ENCODE measurements around the gene MYBPC1.
A peak's percentile ranks its signal among the peaks of the same experiment; 100 is the strongest.

The MYBPC1 gene

DNA sequence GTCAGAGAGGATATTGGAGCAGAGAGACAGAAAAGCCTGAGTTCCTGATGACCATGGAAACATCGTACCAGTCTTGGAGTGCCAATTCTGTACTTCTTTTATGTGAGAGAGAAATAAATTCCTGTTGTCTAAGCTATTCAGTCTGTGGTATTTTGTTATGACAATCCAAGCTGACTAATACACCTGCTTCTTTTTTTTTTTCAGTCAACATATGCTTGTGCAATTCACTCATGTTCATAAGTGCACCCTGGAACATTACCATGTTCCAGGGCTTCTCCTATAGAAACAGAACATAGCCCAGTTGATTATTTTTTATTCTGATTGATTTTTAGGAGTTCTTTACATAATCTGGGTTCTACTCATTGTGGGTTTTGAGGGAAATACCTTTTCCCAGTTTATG is 100.9 kb downstream of the MYBPC1 start:
- TF ChIP-seq, protein P1, sequence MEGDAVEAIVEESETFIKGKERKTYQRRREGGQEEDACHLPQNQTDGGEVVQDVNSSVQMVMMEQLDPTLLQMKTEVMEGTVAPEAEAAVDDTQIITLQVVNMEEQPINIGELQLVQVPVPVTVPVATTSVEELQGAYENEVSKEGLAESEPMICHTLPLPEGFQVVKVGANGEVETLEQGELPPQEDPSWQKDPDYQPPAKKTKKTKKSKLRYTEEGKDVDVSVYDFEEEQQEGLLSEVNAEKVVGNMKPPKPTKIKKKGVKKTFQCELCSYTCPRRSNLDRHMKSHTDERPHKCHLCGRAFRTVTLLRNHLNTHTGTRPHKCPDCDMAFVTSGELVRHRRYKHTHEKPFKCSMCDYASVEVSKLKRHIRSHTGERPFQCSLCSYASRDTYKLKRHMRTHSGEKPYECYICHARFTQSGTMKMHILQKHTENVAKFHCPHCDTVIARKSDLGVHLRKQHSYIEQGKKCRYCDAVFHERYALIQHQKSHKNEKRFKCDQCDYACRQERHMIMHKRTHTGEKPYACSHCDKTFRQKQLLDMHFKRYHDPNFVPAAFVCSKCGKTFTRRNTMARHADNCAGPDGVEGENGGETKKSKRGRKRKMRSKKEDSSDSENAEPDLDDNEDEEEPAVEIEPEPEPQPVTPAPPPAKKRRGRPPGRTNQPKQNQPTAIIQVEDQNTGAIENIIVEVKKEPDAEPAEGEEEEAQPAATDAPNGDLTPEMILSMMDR (IDR thresholded peaks at IDR 0.05; ENCODE audit: low read depth, low read length): no peak
- H3K4me3 ChIP-seq (ENCODE audit: low read depth, low read length): no peak overlapping the region

- TF ChIP-seq, protein P1 (IDR thresholded peaks at IDR 0.05; ENCODE audit: low read depth, low read length): no peak
- peak overlapping the region; percentile 80 for H3K4me3 ChIP-seq (ENCODE audit: low read depth, low read length)
Measured at GRCh38 chr12:101696251-101697196, 101.8 kb downstream of the MYBPC1 start.

DNA sequence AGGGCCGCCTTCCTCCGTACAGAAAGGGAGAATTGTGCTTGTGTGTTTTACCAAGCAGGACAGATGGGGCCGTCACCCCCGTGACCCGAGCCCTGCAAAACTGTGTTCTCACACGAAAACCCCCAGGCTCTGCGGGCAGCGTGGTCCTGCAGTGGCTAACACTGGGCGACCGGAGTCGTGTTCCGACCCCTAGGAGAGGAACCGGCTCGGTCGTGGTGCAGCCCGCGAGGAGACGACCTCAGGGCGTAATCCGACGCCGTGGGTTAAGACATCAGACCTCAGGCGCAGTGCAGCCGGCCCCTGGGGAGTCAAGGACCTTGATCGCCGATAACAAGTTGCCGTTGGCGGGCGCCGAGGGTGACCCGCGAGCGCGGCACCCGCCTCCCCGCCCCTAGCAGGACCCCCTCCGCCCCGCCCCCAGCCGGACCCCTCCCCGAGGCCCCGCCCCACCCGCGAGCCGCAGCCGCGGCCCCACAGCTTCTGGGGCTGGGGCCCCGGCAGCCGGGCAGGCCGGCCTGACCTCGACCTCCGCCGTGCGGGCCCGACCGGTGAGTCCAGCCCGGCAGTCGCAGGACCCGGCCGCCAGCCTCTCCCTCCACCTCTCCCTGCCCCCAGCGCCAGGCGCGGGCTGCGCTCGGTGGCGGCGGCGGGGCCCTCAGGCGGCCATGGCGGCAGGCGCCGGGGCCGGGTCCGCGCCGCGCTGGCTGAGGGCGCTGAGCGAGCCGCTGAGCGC is 102.6 kb downstream of the MYBPC1 start, which contains the start of gene CHPT1:
CHPT1 (plus strand) TSS at position 444 of the 733 bp plus-strand sequence; CDS start at position 666, 222 bp downstream.
- H3K4me3 ChIP-seq (ENCODE audit: low read depth, low read length): peak within 1 kb of the TSS; percentile 80
- TF ChIP-seq, protein P1 (IDR thresholded peaks at IDR 0.05; ENCODE audit: low read depth, low read length): no peak

DNA sequence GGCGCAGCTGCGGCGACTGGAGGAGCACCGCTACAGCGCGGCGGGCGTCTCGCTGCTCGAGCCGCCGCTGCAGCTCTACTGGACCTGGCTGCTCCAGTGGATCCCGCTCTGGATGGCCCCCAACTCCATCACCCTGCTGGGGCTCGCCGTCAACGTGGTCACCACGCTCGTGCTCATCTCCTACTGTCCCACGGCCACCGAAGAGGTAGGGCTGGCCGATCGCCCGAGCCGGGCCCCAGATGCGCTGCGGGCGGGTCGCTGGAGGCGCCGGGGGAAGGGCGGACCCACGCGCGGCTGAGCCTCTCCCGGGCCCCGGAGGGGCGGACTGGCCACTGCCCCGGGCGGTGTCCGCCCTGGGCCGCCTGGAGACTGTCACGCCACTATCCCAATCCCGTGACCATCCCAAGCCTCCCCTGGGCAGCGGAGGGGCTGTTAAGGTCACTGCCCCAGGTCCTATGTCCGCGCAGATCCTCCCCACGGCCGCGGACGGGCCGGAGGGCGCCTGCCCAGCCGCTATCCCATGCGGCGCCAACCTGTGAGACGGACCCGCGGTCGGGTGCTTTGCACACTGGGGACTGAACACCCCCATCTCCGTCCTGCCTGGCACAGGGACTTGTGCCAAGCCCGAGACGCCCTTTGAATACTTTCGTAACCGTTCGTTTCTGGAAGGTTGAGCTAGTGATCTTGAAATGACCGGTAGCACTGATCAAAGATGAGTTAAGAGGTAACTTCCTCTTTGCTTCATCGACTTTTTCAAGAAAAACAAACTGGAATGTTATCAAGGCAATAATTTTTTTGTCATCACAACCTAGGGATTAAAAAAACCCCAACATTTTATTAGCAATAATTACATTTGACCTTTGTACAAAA is 103.4 kb downstream of the MYBPC1 start:
- TF ChIP-seq, protein P1 (IDR thresholded peaks at IDR 0.05; ENCODE audit: low read depth, low read length): no peak
- peak overlapping the region; percentile 80 for H3K4me3 ChIP-seq (ENCODE audit: low read depth, low read length)

GRCh38 chr12:101698800-101699347 is 104.1 kb downstream of the MYBPC1 start:
- TF ChIP-seq, protein P1 (IDR thresholded peaks at IDR 0.05; ENCODE audit: low read depth, low read length): no peak
- H3K4me3 ChIP-seq (ENCODE audit: low read depth, low read length): peak overlapping the region; percentile 80

DNA sequence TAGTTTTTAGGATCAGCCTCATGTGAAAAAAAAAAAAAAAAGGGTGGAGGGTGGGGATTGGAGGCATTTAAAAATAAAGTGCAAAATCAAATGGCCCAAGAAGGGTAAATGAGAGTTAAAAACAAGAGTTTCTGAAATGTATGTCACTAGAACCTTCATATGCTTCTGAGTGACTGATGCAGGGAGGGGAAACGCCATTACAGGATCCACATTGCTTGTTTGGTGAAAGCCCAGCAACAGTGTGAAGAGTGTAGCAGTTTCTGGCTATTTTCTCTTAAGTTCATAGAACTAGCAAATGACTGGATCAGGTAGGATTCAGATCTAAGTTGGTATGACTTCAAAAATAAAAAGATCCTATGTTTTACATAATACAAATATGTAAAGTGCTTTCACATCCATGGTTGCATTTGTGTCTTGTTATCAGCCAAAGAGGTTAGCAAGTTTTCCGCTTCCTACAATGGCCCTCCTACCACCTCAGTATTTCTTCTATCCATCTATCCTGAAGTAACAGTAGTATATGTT is 105.6 kb downstream of the MYBPC1 start:
- TF ChIP-seq, protein P1 (IDR thresholded peaks at IDR 0.05; ENCODE audit: low read depth, low read length): no peak
- H3K4me3 ChIP-seq (ENCODE audit: low read depth, low read length): no peak overlapping the region

Data from WI38 (cell line).